ENCODE measurements around the gene FMOD.
"Not testable (repeated sequence)": the region's sequence is repeated elsewhere in the genome, so short reads cannot be mapped to it uniquely, and the experiment has no call there.

FMOD gene

GRCh38 chr1:203325026-203325417, 25.9 kb downstream of the FMOD start:
- peak; percentile 73 for DNase-seq

DNA sequence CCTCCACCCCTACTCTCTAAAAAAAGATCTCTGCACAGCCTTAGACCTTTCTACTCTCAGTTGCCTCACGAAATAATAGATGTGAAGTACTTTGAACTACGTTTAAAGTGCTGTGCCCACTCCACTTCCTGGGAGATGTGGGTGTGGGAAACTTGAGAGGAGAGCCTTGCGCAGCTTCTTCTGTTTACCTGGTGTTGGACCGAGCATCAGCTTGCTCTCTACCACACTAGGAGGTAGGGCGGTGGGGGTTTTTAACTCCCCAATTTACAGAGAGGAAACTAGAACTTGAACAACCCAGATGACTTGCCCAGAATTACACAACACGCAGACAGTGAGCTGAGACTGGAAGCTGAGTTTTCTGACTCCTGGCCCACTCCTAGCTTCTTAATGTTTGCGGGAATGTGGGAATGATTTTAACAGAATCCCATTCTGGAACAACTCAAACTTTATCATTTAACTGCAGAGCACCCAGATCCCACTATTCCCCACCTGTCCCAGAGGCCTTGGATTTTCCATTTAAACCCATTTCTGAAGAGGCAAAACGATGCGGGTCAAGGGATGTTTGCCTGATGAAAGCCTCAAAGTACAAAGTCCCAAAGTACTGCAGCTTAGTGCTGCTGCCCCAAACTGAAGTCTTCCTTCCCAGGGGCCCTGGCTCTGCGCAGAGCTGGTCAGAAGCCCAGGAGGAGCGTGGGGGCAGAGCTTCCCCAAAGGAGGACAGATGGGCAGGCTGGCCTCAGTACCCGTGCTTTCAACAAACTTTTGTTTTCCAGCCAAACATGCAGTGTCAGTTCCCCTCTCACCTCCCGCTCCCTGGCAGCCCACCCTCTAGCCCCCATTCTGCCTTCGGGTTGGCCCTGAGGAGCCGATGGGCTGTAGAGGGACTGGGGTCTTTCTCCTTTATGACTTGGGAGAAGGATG, 26.6 kb downstream of the FMOD start:
- DNase-seq = peak; percentile 63

GRCh38 chr1:203323587-203323986, 27.3 kb downstream of the FMOD start:
- DNase-seq = no peak

- DNase-seq = no peak
These were observed 28.3 kb downstream of the FMOD start for GRCh38 chr1:203322500-203323179.

GRCh38 chr1:203321273-203322052, 29.5 kb downstream of the FMOD start:
- DNase-seq = no peak

DNA sequence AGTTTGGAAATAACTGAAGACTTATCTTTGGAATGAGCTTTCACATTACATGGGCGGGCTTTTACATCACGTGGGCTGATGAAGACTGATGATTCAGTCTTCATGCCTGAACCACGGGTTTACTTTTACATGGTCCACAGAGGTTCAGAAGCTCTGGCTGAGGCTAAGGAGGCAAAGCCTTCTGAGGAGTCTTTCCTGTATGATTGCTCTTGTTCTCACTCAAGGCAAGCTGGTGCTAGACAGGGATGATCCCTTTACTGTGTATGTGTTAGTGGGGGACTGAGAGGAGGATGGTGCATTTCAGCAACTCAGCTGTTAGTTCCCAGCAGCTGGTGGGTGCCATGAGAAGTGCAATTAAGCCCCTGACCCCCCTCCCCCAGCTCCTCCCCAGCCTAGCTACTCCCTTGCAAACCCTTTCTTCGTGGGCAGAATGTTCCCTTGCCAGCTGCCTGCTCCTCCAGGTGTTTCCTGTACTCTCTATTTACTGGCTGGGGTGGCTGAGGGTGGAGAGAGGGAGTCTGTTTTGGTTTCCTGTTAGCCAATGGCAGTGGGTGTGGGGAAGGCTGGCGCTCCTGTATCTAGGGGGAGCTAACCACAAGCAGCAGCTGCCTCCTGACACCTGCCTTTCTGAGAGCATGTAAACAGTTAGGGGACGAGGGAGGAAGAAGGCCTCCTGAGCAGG, 30.2 kb downstream of the FMOD start:
- DNase-seq = peak; percentile 96

- DNase-seq = no peak
These were observed 32.7 kb downstream of the FMOD start for GRCh38 chr1:203318229-203318517.

DNA sequence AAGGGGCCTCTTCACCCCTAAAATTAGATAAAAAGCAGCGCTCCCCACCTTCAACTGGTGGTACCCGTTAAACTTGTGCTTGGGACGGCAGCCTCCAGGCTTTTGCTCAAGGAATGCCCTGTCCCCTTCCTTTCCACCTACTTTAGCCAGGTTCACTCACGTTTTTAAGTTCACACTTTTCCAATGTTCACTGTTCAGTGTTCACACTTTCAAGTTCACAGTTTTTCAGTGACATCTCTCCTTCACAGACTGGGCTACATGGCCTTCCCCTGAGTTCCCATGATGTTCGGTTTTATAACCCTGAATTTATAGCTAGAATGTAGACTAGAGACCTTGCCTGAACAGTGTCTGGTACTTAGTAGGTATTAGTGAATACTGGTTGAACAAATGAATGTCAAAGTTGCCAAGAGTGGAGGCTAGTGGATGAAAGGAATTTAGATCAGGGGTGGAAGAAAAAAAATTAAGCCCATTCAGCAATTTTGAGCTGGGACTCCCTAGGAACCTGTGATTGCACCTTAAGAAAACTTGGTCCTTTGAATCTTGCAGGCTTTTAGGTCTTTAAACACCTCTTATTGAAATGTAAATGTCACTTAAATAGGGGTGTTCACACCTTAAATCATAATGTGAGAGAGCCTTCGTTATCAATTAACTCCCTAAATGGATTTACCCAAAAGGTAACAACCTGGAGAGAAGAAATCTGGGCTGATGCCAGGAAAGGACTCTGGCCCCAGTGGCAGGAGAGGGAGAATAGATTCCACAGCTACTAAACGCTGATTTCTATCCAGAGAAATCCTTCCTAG, 33.3 kb downstream of the FMOD start:
- no peak for DNase-seq

DNA sequence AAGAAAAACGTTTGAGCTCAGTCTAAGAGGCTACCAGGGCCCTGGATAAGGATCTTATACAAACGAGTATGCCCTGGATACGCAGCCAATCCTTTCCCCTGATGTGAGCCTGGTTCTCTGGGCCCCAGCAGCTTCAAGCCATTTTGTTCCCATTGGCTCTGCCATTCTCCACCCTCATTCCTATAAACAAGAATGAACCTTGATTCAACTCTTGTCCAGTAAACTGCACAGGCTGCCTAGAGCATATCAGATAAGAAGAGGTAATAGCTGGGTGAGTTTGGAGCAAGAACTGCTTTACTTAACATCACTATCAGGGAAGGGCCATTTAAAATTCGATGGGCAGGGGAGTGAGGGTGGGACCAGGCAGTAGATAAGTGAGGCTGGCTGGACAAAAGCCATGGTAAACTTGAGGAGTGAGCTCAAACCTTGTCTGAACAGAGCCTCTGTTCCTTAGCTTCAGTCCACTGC, 34.3 kb downstream of the FMOD start:
- DNase-seq = no peak

DNA sequence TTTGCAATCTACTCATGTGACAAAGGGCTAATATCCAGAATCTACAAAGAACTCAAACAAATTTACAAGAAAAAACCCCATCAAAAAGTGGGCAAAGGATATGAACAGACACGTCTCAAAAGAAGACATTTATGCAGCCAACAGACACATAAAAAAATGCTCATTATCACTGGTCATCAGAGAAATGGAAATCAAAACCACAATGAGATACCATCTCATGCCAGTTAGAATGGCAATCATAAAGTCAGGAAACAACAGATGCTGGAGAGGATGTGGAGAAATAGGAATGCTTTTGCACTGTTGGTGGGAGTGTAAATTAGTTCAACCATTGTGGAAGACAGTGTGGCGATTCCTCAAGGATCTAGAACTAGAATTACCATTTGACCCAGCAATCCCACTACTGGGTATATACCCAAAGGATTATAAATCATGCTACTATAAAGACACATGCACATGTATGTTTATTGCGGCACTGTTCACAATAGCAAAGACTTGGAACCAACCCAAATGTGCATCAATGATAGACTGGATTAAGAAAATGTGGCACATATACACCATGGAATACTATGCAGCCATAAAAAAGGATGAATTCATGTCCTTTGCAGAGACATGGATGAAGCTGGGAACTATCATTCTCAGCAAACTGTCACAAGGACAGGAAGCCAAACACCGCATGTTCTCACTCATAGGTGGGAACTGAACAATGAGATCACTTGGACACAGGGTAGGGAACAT, 36.7 kb downstream of the FMOD start:
- not testable (repeated sequence) for DNase-seq

- DNase-seq = no peak
These were observed 39.3 kb downstream of the FMOD start for GRCh38 chr1:203311368-203312301.

- DNase-seq = no peak
These were observed 42.0 kb downstream of the FMOD start for GRCh38 chr1:203308923-203309331.

DNA sequence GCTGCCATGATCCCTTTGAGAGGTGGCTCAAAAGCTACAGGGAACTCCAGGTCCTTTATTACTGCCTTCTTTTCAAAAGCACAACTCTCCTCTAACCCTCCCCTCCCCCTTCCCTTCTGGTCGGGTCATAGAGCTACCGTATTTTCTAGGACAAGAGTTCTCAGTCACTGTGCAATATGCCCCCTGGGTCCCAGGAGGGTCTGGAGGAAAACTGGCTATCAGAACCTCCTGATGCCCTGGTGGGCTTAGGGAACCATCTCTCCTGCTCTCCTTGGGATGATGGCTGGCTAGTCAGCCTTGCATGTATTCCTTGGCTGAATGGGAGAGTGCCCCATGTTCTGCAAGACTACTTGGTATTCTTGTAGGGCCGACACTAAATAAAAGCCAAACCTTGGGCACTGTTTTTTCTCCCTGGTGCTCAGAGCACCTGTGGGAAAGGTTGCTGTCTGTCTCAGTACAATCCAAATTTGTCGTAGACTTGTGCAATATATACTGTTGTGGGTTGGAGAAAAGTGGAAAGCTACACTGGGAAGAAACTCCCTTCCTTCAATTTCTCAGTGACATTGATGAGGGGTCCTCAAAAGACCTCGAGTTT, 42.5 kb downstream of the FMOD start:
- no peak for DNase-seq

GRCh38 chr1:203307641-203308126, 43.2 kb downstream of the FMOD start:
- DNase-seq = no peak

GRCh38 chr1:203306965-203307541, 43.9 kb downstream of the FMOD start:
- DNase-seq = no peak

DNA sequence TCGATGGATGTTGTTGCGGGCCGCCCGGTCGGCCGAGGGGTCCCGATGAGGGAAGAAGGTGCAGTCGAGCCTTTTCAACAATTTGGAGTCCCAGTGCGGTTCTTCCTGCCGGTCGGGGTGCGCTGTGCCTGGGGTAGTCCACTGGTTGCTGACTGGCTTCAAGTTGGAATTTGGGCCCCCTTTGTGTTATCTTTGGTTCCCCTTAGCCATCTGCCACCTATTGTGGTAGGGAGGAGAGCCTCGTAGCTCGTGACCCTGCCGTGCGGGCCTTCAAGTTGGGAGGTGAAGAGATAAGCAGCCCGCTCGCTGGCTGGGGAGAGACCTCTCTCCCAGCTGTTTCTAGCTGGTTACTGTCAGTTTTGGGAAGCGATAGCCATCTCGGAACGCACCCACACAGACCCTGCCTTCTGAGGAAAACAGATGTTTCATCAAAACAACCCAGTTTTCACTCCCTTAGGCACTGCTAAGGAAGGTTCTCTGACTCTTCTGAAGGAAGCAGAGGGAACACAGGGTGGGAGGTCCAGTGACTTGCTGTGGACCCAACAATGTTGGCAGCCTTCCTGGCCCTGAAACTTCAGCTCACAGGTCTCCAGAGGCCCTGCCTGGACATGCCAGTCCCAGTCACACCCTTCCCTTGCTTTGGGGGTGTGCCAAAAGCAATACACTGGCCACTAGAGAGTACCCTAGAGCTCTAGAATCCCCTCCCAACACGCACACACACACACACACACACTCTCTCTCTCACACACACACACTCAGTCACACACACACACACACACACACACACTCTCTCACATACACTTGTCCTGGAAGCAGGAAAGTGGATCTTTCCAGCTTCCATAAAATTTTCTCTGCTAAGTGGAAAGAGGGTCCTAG, 44.6 kb downstream of the FMOD start:
- peak; percentile 73 for DNase-seq

DNA sequence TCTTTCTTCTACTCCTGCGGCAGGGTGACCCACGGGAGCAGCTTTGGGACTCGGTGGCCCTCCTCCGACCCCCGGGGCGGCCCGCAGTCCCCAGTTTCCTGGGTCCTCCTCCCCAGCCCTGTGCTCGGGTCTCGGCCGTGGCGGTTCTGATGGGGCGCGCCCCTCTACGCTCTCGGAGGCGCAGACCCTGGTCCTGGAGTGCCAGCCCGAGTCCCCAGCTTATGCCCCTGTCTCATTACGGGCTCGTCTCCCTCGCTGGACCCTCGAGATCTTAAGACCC, 45.2 kb downstream of the FMOD start:
- DNase-seq = no peak

All from DMS79 (cell line).